GM19238 (cell line): ENCODE results near the gene QSOX2.

Experiments
- DNase-seq: peaks from one replicate; pipeline ENCODE4 v3.0.0; 2011; ENCODE audit warnings: low spot score; ENCODE audit not compliant: insufficient read length

The QSOX2 gene, protein sequence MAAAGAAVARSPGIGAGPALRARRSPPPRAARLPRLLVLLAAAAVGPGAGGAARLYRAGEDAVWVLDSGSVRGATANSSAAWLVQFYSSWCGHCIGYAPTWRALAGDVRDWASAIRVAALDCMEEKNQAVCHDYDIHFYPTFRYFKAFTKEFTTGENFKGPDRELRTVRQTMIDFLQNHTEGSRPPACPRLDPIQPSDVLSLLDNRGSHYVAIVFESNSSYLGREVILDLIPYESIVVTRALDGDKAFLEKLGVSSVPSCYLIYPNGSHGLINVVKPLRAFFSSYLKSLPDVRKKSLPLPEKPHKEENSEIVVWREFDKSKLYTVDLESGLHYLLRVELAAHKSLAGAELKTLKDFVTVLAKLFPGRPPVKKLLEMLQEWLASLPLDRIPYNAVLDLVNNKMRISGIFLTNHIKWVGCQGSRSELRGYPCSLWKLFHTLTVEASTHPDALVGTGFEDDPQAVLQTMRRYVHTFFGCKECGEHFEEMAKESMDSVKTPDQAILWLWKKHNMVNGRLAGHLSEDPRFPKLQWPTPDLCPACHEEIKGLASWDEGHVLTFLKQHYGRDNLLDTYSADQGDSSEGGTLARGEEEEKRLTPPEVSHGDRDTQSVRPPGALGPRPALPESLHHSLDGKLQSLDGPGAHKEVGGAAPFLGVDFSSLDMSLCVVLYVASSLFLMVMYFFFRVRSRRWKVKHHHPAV

DNA sequence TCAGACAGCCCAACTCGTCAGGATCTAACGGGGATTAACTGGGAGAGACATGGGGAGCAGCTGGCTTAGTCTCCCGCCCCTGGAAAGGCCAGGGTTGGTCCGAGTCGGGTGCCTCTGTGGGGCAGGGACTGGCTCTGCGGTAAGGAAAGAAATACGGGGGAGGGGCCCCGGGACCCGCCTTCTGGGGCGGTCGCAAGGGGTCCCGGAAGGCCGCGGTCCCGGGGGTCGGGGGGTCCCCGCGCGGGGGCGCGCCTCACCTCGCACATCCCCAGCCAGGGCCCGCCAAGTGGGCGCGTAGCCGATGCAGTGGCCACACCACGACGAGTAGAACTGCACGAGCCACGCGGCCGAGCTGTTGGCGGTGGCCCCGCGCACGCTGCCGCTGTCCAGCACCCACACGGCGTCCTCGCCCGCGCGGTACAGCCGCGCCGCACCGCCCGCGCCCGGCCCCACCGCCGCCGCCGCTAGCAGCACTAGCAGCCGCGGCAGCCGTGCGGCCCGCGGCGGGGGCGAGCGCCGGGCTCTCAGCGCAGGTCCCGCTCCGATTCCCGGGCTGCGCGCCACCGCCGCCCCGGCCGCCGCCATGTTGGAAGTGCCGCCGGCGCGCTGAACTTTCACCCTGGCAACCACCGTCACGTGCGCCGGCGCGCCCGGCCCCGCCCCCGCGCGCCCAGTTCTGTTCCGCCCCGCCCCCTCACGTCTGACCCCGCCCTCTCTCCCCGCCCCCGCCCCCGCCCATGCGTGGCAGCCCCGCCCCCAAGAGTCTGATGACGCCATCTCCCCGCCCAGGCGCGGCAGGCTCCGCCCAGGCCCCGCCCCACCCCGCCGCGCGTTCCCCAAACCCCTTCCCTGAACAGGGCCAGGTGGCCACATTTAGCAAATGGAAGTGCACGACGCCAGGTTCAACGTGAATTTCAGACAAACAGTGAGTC is at the start of gene QSOX2:
QSOX2 (minus strand) TSS at position 594 of the 932 bp plus-strand sequence; CDS start at position 585, 9 bp downstream.
- DNase-seq, result peak; percentile 88

DNA sequence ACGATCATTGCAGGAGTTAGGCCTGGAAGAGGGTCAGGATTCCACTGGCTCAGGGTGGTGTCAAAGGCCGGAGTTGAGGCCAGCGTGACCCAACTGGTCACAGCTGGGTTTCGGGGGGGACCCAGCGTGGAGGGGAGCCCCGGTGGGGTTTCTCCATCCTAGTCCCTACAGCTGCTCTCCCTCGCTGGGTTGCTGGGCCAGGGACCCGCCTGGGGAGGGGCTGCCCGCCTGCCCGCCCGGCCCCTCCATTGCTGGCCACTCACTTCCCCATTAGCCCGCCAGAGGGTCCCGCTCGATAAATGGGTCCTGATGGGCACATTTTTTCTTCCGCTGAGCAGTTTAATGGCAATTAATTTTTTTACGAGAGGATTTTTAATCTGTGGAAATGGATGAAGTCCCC is 49.4 kb upstream of the QSOX2 start:
- no peak for DNase-seq

DNA sequence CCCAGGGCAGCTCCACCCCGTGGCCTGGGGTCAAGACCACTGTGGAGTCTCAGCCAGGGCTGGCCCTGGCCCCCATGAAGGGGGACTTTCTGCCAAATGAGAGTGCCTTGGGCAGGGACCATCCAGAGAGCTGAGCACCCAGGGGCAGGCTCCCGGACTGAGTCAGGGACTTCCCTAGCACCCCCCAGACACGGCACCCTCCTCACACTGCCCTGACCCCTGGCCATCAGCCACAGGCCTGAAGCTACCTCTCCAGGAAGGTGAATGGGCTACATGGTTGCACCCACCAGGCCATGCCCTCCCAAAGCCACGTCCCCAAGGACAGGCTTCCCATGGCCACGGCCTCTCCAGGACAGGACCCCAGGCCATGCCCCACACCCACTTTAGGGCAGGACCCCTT is 48.8 kb upstream of the QSOX2 start:
- DNase-seq, result no peak

DNA sequence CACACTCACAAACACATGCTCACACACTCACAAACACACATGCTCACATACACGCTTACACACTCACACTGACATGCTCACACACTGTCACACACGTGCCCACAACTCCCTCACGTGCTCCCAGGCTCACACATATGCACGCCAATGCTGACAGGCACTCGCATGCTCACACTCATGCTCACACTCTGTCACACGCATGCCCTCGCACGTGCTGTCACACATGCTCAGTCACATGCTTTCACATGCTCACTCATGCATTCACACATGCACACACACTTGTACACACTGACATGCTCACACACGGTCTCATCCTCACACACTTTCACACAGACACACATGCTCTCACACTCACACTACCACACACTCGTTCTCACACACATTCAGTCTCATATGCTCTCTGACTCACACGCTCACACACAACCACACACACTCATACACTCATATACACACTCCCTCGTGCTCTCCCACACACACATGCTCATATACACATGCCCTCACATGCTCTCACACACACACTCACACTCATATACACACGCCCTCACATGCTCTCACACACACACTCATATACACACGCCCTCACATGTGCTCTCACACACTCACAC is 48.0 kb upstream of the QSOX2 start:
- no peak for DNase-seq

DNA sequence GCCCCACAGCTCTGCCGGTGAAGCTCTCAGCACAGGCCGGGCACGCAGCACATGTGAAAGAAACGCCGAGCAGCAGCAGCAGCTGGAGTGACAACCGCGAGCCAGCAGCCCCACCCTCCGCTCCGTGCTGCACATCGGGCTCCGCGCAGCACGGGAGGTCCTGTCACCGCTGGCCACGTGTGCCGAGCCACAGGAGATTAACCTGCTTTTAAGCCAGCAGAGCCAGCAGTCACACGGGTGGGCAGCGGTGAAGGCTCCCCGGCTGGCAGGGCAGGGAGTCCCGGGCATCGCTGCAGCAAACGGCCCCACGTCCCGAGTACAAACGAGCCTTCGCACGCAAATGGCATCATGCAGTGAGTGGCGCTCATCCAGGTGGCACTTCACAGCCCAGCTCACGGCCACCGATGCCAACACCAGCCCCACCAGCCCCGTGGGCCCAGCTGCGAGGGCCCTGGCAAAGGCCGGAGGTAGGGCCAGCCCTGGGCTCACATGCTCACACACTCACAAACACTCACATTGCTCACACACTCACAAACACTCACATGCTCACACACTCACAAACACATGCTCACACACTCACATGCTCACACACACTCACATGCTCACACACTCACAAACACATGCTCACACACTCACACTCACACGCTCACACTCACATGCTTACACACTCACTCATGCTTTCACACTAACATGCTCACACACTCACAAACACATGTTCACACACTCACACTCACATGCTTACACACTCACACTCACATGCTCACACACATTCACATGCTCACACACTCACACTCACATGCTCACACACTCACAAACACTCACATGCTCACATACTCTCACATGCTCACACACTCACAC is 47.2 kb upstream of the QSOX2 start:
- no peak for DNase-seq

DNA sequence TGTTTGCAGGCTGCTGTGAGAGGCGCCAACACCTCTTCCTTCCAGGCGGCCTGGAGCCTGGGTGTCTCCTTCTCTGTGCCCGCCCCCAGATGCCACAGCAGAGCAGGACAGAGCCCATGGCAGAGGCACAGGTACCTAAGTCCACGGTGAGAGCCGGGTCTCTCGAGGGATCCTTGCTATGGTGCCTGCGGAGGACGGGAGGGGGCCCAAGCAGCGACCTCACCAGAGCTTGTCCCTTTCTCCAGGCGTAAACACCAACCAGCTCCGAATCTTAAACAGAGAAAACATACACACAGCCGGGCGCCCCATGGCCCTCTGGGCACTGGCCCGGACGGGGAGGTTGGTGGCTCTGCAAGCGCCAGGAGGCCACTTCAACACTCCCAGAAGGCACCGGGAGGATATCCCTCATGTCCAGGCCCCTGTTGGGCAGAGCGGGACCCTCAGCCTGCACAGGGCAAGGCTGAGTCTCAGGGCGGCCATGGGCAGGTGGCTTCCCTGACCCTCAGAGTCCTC is 46.5 kb upstream of the QSOX2 start:
- no peak for DNase-seq

GRCh38 chr9:136291306-136292025 is 45.9 kb upstream of the QSOX2 start:
- no peak for DNase-seq

- DNase-seq, result no peak
Measured at GRCh38 chr9:136290508-136291000, 44.9 kb upstream of the QSOX2 start.

DNA sequence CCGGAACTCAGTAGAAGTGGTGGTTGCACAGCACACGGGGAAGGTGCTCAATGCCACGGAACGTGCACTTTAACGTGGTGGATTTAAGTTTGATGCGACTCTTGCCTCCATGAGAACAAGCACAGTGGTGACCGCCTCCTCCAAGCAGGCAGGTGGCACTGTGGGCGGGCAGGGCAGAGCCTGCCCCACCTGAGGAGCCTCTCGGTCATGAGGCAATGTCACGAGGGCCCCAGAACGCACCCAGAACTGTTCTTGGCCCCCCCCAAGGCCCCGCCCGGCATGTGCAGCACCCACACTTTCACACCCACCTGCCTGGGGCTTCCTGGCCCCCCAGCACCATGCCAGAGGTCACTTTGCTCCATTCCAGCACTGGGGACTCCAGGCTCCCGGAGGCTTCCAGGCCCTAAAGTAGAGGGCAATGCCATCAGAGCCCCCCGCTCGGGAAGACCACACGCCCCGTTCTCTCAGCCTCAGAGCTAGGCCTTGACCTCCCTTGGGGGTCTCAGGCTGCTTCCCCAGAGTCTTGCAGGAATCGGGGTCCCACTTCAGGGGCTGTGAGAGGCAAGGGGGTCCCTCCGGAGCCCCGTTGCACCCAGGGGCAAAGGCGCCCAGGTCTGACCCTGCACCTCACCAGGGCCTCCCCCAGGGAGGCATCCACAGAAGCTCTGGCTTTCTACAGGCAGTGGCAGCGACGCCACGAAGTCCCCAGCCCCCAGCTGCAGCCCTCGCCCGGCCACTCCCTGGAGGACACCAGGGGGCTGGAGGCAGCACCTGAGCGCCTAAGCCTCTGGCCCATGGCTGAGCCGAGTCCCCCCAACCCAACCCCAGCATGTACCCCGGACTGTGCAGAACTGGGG is 44.3 kb upstream of the QSOX2 start:
- no peak for DNase-seq

GRCh38 chr9:136287960-136288753 is 42.5 kb upstream of the QSOX2 start:
- DNase-seq, result no peak

GRCh38 chr9:136286987-136287379 is 41.4 kb upstream of the QSOX2 start:
- no peak for DNase-seq

DNA sequence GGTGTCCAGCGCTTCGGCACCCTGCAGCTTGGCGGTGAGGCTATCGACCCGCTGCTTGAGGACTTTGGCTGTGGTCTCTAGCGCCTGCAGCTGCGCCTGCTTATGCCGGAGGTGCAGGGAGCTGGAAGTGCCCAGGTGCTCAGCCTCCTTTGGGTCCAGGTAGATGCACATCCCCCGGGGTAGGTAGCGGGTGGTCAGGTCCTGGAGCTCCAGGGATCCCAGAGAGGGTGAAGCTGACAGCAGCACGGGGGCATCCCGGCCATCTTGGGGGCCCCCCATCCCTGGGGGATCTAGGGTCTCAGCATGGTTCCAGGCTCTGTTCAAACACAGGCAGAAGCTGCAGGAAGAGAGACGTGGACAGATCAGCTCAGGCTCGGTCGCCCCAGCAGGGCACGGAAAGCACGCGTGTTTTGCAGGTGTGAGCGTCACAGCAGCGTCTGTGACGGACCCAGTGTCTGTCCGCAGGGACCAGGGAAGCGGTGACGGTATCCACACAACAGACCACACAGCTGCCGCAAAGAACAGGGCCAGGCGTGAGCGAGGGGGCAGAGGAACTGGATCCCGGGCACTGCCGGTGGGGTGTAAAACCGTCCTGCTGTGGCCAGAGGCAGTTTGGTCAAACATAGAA is 40.9 kb upstream of the QSOX2 start:
- no peak for DNase-seq

DNA sequence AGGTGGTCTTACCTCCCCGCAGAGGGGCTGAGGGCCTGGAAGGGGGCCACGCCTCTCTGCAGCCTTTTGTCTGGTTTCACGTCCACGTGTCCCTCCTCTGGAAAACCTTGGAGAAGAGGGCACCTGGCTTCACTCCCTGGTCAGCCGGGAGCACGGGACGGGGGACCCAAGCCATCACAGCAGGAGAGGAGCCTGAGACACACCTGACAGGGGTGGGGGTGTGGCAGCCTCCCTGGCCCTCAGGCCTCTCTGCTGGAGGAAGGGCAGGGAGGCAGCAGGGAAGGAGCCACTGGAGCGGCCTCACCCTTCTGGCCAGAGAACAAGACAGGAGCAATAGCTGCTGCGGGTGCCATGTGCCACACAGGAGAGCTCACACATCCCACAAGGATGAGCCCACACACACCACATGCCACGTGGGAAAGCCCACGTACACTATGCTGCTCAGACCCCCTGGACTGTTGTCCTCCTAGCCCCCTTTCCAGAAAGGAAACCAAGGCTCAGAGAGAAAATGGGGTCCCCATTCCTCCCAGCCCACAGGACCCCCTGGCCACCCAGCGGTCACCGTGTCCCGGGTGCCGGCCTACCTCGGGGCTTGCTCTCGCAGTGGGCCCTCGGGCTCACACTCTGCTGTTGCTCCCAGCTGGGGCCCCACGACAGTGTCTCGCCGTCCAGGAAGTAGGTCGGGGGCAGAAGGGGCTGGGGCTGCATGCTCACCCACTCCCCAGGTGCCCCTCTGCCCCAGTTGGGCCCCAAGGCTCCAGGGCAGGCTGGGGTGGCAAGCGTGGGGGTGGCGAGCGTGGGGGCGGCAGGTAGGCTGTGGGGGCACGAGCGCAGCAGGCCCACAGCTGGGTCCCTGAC is 40.1 kb upstream of the QSOX2 start:
- no peak for DNase-seq

GRCh38 chr9:136284951-136285350 is 39.3 kb upstream of the QSOX2 start:
- no peak for DNase-seq

DNA sequence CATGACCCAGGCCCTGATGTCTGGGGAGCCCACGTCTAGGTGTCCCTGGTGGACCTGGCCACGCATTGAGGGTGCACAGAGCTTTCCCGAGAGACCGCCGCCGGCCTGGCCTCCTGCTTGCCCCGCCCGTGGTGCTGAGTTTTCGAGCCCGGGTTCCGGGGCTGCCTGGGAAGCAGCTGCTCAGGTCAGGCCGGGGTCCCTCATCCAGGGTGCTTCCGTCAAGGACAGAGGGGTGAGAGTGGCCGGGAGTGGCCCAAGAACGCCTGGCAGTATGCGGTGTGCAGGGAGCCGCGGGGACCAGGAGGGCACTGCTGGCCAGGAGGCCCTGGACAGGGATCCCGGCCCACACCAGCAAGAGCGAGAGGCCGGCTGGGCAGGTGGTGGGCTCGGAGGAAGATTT is 38.7 kb upstream of the QSOX2 start:
- DNase-seq, result no peak
